ENCODE measurements around the gene CPT1A.
"Not testable (repeated sequence)": the region's sequence is repeated elsewhere in the genome, so short reads cannot be mapped to it uniquely, and the experiment has no call there.

Gene CPT1A

DNA sequence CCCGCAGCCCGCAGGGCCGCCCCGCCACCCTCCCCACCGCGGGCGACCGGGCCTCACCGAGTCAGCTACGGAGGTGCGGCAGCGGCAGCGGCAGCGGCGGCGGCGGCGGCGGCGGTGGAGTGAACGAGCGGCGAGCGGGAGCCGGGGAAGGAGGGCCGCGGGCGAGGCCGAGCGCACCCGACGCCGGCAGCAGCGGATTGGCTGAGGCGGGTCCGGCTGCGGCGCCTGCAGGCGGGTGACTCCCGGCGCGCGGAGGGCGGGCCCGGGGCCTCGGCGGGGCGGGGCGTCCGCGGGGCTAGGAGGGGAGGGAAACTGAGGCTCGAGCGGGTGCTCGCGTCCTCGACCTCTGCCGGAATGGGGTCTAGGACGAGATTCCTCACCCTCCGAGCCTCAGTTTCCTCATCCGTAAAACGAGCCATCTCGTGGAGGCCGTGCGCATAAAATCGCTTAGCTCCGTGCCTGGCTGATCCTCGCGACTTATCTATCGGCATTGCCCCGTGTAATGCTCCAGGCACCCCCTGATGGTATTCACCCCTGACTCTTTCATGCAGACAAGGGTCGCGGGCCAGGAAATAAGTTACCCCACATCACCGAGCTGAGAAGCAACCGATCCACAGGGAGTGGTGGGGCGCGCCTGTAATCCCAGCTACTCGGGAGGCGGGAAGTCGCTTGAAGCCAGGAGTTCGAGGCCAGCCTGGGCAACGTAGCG, at the start of gene CPT1A:
Gene CPT1A (minus strand): TSS at position 199 of the 709 bp plus-strand sequence. CDS start 26,442 bp downstream, outside the sequence.
- peak; percentile 72 for DNase-seq (ENCODE audit: low spot score)

DNA sequence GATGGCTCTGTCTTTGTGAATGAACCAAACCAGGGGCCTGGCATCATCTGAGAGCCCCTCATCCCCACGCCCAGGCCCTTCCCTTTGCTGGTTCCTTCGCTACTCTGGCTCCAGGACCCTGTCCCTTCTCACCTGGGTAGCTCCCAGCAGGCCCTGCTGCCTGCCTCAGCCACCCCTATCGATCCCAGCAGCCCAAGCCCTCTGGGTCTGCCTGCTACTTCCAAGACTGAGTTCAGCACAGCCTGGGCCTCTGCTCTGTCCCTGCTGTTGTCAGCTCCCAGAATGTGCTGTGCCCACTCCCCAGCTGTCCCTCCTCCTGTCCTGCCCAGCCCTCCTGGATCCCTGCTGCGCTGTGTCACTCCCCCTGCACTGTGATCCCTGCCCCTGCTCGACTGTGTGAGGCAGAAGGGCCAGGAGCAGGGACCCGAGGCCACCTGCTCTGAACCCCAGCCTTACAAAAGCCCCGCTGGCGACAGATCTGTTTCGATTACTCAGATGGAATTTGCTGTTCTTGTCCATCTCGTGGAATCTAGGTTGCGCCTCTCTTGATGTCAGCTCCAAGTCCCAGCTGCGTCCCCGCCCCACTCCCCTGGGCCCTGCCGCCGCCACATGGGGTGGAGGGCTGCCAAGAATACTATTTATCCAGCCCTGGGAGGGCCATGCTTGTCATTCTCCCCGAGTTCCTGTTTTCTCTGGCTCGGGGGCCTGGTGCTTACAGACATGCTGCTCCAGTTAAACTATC, 48.9 kb upstream of the CPT1A start:
- no peak for DNase-seq (ENCODE audit: low spot score)

DNA sequence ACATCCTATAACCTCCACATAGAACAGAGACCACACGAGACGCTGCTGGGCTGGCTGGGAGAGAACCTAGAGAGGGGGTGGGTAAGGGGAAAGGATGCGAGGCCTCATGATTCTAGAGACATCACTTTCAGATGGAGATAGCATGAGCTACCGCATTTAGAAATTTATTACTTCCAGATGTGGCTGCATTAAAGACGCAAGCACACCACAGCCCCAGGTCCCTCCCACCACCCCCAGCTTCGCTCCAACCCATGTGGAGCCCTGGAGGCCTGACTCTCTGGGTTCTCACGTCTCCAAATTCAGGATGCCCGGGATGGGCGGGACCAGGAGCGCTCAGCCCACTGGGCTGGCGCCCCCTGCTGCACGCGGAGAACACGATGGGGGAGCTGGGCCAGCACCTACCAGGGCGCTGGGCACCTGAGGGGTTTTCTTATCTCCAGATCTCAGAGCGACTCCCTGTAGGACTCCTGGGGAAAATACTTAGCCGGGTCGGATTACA, 48.3 kb upstream of the CPT1A start:
- no peak for DNase-seq (ENCODE audit: low spot score)

DNA sequence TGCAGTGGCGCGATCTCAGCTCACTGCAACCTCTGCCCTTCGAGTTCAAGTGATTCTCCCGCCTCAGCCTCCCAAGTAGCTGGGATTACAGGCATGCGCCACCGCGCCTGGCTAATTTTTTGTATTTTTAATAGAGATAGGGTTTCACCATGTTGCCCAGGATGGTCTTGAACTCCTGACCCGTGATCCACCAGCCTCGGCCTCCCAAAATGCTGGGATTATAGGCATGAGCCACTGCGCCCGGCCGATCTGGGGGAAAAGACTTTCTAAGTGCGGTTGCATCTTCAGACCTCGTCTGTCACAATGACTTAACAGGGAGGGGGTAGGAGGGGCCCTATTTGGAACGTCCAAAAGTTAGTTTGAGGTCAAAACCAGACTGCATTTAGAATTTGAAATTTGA, 43.1 kb upstream of the CPT1A start:
- DNase-seq (ENCODE audit: low spot score), result not testable (repeated sequence)

DNA sequence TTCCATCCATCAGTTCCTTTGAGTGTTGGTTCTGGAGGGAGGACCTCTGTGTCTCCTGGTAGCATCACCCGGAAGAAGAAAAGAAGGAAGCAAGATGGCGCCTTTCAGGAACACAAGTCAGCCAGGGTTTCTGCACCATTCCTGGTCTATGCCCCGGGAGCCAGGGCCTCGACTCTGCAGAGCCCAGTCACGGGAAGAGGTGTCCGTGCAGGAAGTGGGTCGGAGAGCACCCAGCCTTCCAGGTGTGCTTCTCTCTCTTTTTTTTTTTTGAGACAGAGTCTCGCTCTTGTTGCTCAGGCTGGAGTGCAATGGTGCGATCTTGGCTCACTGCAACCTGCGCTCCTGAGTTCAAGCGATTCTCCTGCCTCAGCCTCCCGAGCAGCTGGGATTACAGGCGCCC, 40.7 kb upstream of the CPT1A start:
- DNase-seq (ENCODE audit: low spot score), result no peak

DNA sequence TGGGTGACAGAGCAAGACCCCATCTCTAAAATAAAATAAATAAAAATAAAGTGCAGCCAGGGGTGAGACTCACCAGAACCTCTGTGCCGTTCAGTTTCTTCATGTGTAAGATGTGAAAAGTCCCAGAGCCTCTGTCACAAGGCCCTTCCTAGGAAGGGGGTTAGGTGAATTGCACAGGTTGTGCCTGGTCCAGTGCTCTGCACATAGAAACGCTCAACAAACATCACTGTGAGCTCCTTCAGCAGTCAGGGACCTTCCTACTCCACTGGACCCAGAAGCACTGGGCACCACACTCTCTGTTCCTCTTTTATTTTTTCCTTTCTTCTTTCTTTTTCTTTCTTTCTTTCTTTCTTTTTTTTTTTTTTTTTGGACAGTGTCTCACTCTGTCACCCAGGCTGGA, 39.6 kb upstream of the CPT1A start:
- no peak for DNase-seq (ENCODE audit: low spot score)

DNA sequence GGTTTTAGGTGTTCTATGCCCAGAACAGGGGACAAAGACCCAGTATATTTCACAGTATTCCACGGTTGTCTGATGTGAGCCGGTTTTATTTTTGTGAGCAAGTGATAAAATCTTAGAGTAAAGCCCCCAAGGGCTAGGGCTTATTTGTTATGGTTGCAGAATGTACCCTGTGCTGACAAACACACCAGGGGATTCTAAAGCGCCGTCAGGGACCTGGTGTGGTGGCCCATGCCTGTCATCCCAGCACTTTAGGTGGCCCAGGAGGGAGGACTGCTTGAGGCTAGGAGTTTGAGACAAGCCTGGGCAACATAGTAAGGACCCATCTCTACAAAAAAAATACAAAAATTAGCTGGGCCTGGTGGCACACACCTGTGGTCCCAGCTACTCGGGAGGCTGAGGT, 39.1 kb upstream of the CPT1A start:
- no peak for DNase-seq (ENCODE audit: low spot score)

DNA sequence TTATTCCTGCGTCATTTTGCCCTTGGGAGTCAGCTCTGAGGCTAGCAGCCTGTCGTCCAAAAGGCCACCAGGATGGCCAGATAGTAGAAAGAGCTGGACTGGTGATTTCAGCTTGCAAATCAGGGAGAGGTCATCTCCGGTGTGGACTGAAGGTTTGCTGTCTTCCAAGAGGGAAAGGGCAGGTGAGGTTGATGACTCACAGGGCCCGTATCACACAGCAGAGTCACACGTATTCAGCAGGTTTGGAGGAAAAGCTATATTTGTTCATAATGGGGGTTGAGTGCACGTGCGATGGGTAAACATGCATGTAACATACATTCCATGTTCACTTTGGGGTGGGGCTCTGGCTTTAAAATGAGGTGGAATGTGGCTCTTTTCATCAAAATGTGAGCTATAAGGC, 36.3 kb upstream of the CPT1A start:
- DNase-seq (ENCODE audit: low spot score), result no peak

DNA sequence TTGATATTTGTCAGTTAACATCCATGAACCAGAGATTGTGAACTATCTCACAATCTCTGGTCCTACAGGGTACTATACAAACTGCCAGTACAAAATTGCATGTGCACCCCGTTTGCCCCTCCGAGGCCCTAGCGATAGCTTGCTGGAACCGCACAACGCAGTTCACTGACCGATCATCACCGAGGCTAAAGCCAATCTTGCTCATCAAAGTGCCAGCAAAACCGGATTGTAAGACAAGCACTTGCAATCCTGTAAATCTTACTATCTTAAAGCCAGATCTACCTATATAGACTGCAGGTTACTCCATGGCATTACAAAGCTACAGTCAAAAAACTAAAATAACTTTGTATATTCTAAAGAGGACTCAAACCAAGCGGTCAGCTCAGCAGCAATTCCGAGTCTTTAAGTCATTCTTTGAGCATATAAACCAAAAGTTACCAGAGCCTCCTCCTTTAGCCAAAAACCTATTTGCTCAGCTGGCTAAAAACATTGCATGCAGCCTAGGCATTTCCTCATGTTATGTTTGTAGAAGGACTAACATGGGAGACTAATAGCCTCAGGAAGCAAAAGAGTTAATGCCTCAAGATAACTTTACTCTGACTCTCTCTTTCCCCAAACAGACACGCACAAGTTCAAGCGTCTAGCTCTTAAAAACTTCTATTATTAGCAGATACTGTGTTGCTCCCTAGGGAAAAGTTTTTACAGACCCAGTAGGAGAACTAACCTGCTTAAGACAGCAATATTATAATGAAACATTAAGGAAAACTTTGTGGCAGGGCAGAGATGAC, 30.7 kb upstream of the CPT1A start:
- no peak for DNase-seq (ENCODE audit: low spot score)

DNA sequence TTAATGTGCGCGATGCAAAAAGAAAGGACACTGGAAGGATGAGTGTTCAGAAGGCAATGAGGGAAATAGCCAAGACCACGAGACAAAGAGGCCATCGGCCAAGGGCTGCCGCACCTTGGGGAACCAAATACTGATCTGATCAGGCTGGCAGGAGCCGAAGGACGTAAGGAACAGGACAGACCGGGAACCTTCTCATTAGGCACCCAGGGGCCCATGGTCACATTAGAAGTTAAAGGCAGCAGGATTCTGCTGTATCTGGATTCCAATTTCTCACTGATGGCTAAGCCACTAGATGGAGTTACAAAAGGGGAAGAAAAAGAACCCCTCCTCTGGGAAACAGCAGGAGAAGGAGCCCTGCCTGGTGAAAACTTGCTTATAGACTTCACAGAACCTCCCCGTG, 28.8 kb upstream of the CPT1A start:
- DNase-seq (ENCODE audit: low spot score), result no peak

DNA sequence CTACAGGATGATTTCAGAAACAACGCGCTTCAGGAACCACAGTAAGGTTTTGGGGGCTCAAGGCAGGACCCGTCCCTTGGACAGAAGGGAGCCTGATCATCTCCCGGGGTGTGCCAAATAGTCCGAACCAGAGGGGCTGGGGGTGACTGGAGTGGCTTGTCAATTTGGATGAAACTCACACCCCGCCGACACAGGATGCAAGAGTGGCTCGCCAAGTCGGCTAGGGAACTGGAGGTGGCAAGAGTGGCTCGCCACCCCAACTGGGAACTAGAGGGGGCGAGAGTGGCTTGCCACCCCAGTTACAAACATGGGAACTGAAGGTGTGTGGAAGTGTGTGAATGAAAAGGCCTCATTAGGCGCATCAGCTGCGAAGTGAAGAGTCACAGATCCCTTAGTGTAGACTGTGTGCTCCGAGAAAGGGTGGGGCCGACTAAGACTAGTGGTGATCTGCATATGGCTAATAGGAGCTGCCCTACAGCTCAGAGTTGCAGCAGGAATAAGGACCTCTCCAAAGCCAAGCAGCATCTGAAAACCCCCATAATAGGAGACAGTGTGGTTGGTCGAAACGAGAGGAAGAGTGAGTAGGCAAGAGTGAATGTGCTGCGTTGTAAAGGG, 26.6 kb upstream of the CPT1A start:
- no peak for DNase-seq (ENCODE audit: low spot score)

DNA sequence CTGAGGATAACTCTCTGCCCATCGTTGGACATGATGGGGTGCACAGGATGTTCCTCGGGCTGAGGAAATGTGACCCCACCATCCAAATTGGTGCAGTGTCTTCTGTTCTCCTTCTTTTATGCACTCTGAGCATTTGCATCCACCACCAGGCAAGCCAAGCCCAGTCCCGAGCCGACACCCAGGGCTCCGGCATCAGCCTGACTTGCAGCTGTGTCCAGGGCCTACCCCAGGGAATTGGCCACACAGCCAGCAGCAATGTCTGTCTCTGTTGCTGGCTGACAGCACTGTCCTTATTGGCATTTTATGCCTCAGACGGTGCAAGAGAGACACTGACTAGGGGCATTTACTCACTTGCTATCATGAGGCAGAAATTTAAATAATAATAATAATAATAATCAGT, 25.4 kb upstream of the CPT1A start:
- DNase-seq (ENCODE audit: low spot score), result no peak

DNA sequence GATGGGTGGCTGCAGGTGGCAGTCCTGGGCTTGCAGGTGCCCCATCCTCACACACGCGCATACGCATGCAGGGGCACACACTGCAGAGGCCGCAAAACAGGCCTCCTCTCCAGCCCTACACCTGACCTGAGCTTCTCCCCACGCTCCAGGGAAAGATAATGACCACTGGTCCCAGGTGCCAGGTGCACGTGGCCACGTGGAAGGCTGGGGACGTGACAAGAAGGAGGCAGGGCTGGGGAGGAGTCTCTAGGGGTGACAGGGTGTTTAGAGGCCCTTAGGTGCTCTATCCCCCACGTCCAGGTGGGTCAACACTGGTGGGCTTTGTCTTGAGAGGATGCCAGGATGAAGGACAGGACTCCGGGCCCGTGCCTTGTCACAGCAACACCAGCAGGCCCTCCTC, 23.5 kb upstream of the CPT1A start:
- no peak for DNase-seq (ENCODE audit: low spot score)

DNA sequence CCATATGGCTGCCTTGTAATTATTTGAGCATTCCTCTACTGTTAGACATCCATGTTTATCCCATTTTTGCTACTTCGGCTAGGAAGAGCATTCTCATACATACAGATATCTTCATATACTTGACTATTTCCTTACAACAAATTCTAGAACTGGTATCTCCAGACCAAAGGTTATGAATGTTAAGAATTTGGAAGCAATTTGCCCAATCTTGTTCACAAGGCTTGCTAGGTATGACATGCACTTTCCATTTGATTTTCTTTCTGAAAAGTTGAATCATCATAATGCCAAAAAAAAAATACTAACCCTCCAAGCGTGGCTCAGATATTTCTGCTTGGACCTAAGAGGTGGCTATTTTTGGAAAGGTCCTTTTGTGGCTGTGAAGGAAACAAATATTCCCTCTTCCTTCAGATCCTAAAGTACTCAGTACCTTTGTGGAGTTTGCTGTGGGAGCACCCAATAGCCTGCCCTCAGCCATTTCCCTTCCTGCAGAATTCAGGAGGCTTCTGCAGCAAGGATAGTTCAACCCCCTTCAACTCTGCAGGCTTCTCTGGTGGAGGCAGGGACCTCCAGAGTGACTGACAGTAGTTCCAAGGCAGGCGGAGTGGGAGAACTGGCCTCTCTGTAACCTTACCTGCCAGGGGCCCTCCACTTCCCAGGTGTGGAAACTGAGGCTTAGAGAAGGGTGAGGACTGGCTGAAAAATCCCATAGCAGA, 22.0 kb upstream of the CPT1A start:
- DNase-seq (ENCODE audit: low spot score), result no peak

DNA sequence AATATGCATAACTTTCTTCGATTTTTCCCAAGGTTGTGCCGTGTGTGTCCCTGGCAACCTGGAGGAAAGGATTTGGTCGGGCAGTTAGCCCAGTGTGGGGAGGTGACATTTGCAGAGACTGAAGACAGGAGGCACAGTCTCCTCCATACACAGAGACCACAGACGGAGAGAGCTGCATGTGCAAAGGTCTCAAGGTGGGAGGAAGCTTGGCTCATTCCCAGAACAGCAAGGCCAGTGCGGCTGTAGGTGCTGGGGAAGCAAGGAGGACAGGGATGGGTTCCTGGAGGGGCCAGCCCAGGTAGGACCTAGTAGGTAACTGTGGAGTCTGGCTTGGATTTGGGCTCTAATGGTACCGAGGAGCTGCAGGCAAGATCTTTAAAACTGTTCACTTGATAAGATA, 20.7 kb upstream of the CPT1A start:
- DNase-seq (ENCODE audit: low spot score), result no peak

DNA sequence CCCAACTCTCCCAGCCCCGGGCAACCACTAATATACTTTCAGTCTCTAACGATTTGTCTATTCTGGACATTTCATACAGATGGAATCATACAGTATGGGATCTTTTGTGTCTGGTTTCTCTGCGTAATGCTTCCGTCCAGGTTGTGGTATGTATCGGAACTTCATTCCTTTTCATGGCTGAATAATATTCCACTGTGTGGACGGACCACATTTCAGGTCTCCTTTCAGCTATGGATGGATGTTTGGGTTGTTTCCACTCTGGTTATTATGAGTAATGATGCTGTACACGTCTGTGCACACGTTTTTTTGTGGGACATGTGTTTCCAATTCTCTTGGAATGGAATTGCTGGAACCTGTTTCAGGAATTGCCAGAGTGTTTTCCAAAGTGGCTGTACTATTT, 17.4 kb upstream of the CPT1A start:
- no peak for DNase-seq (ENCODE audit: low spot score)

DNA sequence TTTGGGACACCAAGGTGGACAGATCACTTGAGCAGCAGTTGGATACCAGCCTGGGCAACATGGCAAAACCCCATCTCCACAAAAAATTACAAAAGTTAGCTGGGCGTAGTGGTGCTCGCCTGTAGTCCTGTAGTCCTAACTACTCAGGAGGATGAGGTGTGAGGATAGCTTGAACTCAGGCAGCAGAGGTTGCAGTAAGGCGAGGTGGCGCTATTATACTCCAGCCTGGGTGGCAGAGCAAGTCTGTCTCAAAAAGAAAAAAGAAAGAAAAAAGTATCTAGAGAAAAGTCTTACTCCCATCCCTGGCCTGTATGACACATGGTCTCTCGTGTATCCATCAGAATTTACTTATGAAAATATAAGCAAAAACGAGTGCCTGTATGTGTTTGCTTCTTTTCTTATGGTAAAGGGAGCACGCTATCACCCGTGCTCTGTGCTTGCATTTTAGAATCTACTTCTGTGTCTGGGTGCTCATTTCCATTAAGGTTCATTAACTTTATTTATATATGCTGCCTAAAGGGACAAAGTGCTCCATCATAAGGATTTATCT, 15.4 kb upstream of the CPT1A start:
- DNase-seq (ENCODE audit: low spot score), result no peak

DNA sequence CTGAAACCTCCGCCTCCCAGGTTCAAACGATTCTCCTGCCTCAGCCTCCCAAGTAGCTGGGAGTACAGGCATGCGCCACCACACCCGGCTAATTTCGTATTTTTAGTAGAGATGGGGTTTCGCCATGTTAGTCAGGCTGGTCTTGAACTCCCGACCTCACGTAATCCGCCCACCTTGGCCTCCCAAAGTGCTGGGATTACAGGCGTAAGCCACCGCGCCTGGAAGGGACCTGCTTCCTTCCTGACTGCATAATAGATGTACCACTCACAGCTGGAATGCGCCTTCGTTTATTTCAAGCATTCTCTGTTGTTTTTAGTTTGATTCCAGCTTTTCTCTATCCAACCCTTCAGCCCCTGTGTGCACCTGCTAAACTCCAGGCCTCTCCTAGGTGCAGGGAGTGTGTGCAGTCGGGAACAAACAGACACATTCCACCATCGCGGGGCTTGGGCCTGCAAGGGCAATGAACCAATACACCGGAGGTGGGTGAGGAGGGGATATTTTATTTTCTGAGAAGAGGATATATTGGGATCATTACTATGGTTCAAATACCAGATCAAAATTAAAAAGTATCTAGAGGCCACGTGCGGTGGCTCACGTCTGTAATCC, 14.8 kb upstream of the CPT1A start:
- DNase-seq (ENCODE audit: low spot score), result not testable (repeated sequence)

DNA sequence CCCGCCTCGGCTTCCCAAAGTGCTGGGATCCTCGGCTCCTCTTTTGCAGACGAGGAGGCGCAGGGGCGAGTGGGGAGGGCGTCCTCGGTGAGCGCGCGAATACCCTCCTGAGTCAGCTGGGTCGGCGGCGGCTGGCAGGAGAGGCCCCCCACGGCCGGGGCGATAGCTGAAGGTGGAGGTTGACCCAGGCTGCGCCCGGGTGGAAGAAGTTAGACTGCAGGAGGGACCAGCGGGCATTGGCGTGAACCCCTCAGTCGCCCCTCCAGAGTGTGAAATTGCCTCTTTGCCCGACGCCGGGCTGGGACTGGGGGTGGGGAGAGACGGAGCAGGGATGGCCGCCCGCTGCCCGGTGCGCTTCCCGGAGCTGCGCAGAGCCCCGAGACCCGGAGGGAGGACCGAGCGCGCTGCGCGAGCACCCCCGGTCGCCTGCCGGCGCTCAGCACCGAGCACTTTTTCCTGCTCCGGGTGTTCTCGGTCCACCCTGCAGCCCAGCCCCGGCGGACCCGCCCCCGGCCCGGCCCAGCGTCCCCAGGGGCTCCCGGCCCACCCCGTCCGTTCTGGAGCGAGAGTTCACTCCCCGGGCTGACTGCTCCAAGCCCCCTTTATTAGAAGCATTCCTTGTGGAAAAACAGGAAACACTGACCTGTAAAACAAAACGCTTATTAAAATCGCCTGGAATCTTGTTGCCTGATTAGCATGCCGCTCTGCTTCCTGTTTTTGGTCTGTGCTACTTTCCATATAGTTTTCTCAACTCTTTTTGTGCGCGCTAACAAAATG, 13.7 kb upstream of the CPT1A start:
- DNase-seq (ENCODE audit: low spot score), result no peak

DNA sequence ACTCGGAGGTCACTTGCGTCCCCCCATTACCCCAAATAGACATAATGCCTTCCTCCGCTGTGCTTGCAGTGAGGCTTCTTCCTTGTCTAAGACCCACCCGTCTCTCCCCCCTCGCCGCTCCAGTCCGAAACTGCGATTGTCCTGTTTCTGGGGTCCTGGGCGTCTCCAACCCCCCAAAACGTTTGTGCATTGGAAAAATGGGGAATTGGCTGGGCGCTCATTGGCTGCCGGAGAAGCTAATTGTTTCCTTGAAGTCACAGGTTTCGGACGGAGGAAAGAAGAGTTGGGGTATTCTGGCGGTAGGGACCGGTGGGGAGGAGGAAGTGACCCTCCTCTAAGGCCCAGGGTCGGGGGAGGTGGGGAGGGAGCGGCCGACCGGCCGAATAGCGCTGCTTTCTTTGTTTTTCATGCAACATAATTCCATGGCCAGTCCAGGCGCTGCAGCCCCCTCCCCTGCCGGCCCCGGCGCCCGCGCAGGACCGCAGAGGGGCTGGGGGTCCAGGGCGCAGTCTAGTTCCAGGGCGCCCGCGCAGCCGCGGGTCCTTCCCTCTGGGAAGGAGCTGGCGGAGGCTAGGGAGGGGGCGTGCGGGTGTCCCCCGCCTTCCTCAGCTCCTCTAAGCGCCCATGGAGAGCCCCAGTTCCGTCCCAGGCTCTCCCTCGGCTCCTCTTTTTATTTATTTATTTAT, 12.7 kb upstream of the CPT1A start:
- no peak for DNase-seq (ENCODE audit: low spot score)
